Body of pancreas (tissue), 4 donors: ENCODE results near the gene ACADM.

ENCODE experiments used
- POLR2A ChIP-seq, 3 donors: fragments of 450-650 bp; IDR thresholded peaks; one replicate each; pipeline ENCODE4 v1.6.1; 2016; ENCODE audit warnings: antibody characterized with exemption in 3 of 3, mild to moderate bottlenecking in 2 of 3
- TF ChIP-seq, protein P1 (sequence below), 7 experiments: fragments of 450-650 bp in 4 of 7; fragments of 200-600 bp in 3 of 7; sonication (generic) in 3 of 7; IDR thresholded peaks; one replicate each; pipeline ENCODE4 v1.5.1; 2016 to 2019; ENCODE audit warnings: antibody characterized with exemption in 7 of 7

DNA sequence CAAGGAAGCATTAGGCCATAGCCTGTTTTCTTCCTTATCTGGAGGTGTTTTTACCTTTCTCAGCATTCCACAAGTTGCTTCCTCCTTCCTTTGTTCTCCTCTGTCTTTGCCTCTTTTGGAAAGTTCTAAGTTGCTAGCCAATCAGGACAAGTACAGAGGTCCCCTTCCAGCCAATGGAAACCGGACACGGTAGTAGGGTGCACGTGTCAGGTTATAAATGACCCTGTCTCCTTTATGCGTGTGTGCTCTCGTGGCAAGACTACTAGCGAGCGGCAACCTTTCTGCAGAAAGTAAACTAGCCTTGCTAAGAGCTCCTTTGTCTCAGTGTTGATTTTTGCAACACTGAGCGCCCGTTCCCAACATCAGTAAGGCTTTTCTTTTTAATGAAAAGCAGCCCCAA lies 1.5 kb upstream of the ACADM start:
- TF ChIP-seq, protein P1, sequence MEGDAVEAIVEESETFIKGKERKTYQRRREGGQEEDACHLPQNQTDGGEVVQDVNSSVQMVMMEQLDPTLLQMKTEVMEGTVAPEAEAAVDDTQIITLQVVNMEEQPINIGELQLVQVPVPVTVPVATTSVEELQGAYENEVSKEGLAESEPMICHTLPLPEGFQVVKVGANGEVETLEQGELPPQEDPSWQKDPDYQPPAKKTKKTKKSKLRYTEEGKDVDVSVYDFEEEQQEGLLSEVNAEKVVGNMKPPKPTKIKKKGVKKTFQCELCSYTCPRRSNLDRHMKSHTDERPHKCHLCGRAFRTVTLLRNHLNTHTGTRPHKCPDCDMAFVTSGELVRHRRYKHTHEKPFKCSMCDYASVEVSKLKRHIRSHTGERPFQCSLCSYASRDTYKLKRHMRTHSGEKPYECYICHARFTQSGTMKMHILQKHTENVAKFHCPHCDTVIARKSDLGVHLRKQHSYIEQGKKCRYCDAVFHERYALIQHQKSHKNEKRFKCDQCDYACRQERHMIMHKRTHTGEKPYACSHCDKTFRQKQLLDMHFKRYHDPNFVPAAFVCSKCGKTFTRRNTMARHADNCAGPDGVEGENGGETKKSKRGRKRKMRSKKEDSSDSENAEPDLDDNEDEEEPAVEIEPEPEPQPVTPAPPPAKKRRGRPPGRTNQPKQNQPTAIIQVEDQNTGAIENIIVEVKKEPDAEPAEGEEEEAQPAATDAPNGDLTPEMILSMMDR (IDR thresholded peaks at IDR 0.05): no peak
- TF ChIP-seq POLR2A (IDR thresholded peaks at IDR 0.05): no peak
